GM23248 (cell line): ENCODE data around the gene ELAC2. TPM values are rescaled to one million over a fixed set of nuclear protein-coding genes. Genes with fewer than 3 reads are reported as not detected.
"Not testable (repeated sequence)": the region's sequence is repeated elsewhere in the genome, so short reads cannot be mapped to it uniquely, and the experiment has no call there.

Experiments used
- DNase-seq: peaks from one replicate; pipeline ENCODE4 v3.0.0-alpha.2; 2015
- H2AFZ ChIP-seq: fragments of 200-600 bp; sonication (generic); 2 replicates; pipeline ENCODE4 v1.6.1; 2016; ENCODE audit warnings: antibody characterized with exemption
- H3F3A ChIP-seq: fragments of 200-600 bp; sonication (generic); 2 replicates; pipeline ENCODE4 v1.6.1; 2016; ENCODE audit warnings: mild to moderate bottlenecking, antibody characterized with exemption, mixed run types; ENCODE audit not compliant: insufficient read depth
- H3K27ac ChIP-seq: fragments of 200-600 bp; sonication (generic); 2 replicates; pipeline ENCODE4 v1.5.1; 2016; ENCODE audit warnings: mild to moderate bottlenecking
- H3K27me3 ChIP-seq: fragments of 200-600 bp; sonication (generic); replicated peaks from 2 replicates; pipeline ENCODE4 v1.6.1; 2016; ENCODE audit warnings: mild to moderate bottlenecking; ENCODE audit not compliant: insufficient read depth
- H3K36me3 ChIP-seq: fragments of 200-600 bp; sonication (generic); 2 replicates; pipeline ENCODE4 v1.6.1; 2016; ENCODE audit warnings: low read depth, mild to moderate bottlenecking
- H3K4me1 ChIP-seq: fragments of 200-600 bp; sonication (generic); 2 replicates; pipeline ENCODE4 v1.6.1; 2016; ENCODE audit warnings: mild to moderate bottlenecking; ENCODE audit not compliant: insufficient read depth
- H3K4me2 ChIP-seq: fragments of 200-600 bp; sonication (generic); one replicate; pipeline ENCODE4 v1.6.1; 2016; ENCODE audit warnings: mild to moderate bottlenecking; ENCODE audit not compliant: unreplicated experiment
- H3K4me3 ChIP-seq: fragments of 200-600 bp; sonication (generic); 2 replicates; pipeline ENCODE4 v1.5.1; 2016; ENCODE audit warnings: mild to moderate bottlenecking
- H3K79me2 ChIP-seq: fragments of 200-600 bp; sonication (generic); 2 replicates; pipeline ENCODE4 v1.6.1; 2016; ENCODE audit warnings: mild to moderate bottlenecking; ENCODE audit not compliant: insufficient read depth
- H3K9ac ChIP-seq: fragments of 200-600 bp; sonication (generic); 2 replicates; pipeline ENCODE4 v1.6.1; 2016; ENCODE audit warnings: mild to moderate bottlenecking
- H3K9me2 ChIP-seq: fragments of 200-600 bp; sonication (generic); 2 replicates; pipeline ENCODE4 v1.6.1; 2016; ENCODE audit warnings: mixed run types, mild to moderate bottlenecking, moderate library complexity; ENCODE audit not compliant: insufficient read depth
- H3K9me3 ChIP-seq: fragments of 200-600 bp; sonication (generic); one replicate; pipeline ENCODE4 v1.6.1; 2017; ENCODE audit warnings: low read depth
- H4K20me1 ChIP-seq: fragments of 200-600 bp; sonication (generic); 2 replicates; pipeline ENCODE4 v1.6.0; 2016; ENCODE audit not compliant: insufficient read depth
- EZH2 ChIP-seq: fragments of 200-600 bp; sonication (generic); IDR thresholded peaks from 2 replicates; pipeline ENCODE4 v1.6.1; 2018; ENCODE audit warnings: antibody characterized with exemption, mild to moderate bottlenecking; ENCODE audit not compliant: insufficient read depth, poor library complexity, severe bottlenecking
- EZH2phosphoT487 ChIP-seq: fragments of 200-600 bp; sonication (generic); IDR thresholded peaks from 2 replicates; pipeline ENCODE4 v1.6.1; 2018; ENCODE audit warnings: antibody characterized with exemption, moderate library complexity, mild to moderate bottlenecking, low read depth; ENCODE audit not compliant: insufficient read depth
- WGBS, 2 experiments: methylation state at CpG; one replicate each; pipeline ENCODE4 v1.1.6; 2015 to 2017; ENCODE audit warnings: low lambda C conversion rate in 2 of 2, low coverage in 1 of 2; ENCODE audit errors: missing lambda C conversion rate in 2 of 2; 5-methylcytosine and 5-hydroxymethylcytosine counted together
- in situ Hi-C: fragments of 300-500 bp; cut with MboI; formaldehyde crosslinking; loops from 2 replicates; pipeline ENCODE4 v1.15.0; 2020
- polyA plus RNA-seq: library from polyadenylated mRNA; unstranded; fragments of >200 nt; fragmentation: Nextera tagmentation; extraction: Ambion mirVana; gene quantifications from 2 replicates; pipeline ENCODE4 v1.2.1, GENCODE V29; 2016
- total RNA-seq: library from RNA; depleted of rRNA; stranded (reverse); fragments of >200 nt; shearing (Covaris generic); gene quantifications from 2 replicates; pipeline ENCODE4 v1.2.3, GENCODE V29; 2014

ELAC2 gene
- total and polyA plus RNA-seq, 2 experiments from 2014 or later: 42.2 to 66.5 TPM

DNA sequence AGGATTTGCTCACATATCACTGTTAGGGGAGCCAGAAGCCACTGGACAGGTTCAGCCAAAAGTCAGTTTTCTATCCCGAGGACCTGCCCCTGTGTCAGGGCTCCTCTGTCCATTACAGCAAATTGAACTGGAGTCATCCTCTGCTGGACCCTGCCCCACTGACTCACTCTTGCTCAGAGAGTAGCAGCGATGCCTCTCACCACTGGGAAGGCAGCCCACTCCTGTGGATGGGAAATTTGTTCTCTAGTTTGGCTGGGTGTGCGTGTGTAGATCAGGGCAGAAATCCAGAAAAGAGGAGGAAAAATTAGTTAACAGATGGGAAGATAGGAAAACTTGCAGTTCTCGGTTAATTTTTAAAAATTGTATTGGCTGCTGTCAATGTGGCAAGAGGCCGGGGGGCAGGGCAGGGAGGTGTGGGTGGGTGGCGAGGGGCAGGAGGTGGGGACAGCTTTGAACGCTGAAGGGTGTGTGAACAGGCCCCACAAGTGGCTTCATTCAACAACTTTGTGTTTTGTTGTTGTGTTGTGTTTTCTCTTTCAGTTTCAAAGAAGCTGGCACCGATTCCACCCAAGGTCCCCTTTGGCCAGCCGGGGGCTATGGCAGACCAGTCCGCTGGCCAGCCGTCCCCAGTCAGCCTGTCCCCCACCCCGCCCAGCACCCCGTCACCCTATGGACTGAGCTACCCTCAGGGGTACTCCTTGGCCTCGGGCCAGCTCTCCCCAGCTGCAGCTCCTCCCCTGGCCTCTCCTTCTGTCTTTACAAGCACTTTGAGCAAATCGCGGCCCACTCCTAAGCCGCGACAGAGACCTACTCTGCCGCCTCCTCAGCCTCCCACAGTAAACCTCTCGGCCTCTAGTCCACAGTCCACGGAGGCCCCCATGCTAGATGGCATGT is 33.6 kb downstream of the ELAC2 start:
- WGBS, 2 experiments: 9 to 10% methylated on average over 16 to 21 of the region's 21 CpGs
- Histone ChIP-seq H3K4me2 (peak overlapping the region; percentile 67), H2AFZ (peak overlapping the region; percentile 77), H3K36me3 (no peaks in the 10 kb centered on the region), H3F3A (peaks cover 18% of the 10 kb centered on the region; the same call in 1 of the 2 replicates), H3K9me3 (no peaks in the 10 kb centered on the region), H3K27me3 (no peaks in the 10 kb centered on the region), H3K4me3 (peak overlapping the region; percentile 58), H3K9ac (peak overlapping the region; percentile 74), H3K79me2 (no peaks in the 10 kb centered on the region), H3K4me1 (peaks cover 24% of the 10 kb centered on the region), H3K27ac (peak overlapping the region; percentile 80), H3K9me2 (no peaks in the 10 kb centered on the region), H4K20me1 (no peaks in the 10 kb centered on the region)
- DNase-seq: peak; percentile 98
- no peak for TF ChIP-seq EZH2phosphoT487
- no peak for TF ChIP-seq EZH2
- in situ Hi-C loops: loop anchor here (25.0 kb wide), 1 partner anchor 722 kb away; no protein-coding TSS in a partner anchor

DNA sequence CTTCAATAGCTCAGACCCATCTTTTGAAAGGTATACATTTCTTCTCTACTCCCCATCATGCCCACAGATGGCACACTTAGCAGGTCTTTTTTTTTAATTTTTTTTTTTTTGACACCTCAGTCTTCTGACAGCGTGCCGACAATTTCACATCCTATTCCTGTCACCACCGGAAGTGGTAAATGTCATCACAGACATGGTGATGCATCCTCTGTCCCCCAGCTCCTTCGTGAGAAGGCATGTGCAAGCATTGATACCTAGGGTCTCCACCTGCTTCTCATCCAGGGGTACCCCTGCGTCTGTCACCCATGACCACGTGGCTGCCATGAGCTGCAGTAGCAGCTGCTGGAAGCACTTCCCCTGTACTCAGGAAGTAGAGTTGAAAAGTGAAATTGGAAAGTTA is 35.6 kb downstream of the ELAC2 start:
- Histone ChIP-seq H3K9ac (no peak overlapping the region), H3K9me2 (no peaks in the 10 kb centered on the region), H3K4me2 (no peak overlapping the region), H4K20me1 (no peaks in the 10 kb centered on the region), H3K79me2 (no peaks in the 10 kb centered on the region), H2AFZ (no peak overlapping the region), H3K4me1 (peaks cover 24% of the 10 kb centered on the region), H3K27me3 (no peaks in the 10 kb centered on the region), H3K36me3 (no peaks in the 10 kb centered on the region), H3F3A (peaks cover 18% of the 10 kb centered on the region; the same call in 1 of the 2 replicates), H3K27ac (no peak overlapping the region), H3K4me3 (no peak overlapping the region), H3K9me3 (no peaks in the 10 kb centered on the region)
- no peak for DNase-seq
- WGBS, 2 experiments: 91 to 97% methylated on average over 6 of the region's 6 CpGs
- in situ Hi-C loops: loop anchor here (25.0 kb wide), 1 partner anchor 720 kb away; no protein-coding TSS in a partner anchor
- TF ChIP-seq EZH2 (no peak), EZH2phosphoT487 (no peak)

DNA sequence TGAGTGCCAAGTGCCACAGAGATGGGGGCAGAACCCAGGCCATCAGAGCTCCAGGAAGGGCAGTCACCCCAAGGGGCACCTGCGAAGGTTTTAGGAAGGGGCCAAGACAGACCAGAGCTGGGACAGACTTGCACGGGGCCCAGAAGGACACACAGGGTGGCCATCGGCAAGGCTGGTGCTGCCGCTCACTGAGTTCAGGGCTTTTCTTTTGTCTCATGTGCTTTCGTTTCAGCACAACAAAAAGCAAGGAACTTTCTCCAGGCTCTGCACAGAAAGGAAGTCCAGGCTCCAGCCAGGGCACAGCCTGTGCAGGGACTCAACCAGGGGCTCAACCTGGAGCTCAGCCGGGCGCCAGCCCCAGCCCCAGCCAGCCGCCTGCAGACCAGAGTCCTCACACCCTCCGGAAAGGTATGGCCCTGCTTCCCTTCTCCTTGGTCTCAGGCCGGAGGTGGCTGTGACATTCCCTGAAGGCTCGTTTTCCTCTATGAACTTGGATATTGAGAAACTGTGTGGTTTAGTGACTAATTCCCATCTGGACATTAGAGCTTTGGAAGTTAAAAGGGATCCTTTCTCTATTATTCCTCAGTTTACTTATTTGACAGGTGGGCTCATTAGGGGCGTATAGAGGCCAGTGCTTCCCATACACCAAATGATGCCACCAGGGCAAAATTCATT is 37.9 kb downstream of the ELAC2 start:
- Histone ChIP-seq H3K36me3 (no peaks in the 10 kb centered on the region), H3K4me3 (no peak overlapping the region), H4K20me1 (no peaks in the 10 kb centered on the region), H3K4me2 (no peak overlapping the region), H3F3A (peaks cover 14% of the 10 kb centered on the region; the same call in 1 of the 2 replicates), H3K9ac (no peak overlapping the region), H3K4me1 (peaks cover 18% of the 10 kb centered on the region), H3K79me2 (no peaks in the 10 kb centered on the region), H3K9me3 (no peaks in the 10 kb centered on the region), H3K27ac (no peak overlapping the region), H3K9me2 (no peaks in the 10 kb centered on the region), H2AFZ (no peak overlapping the region), H3K27me3 (no peaks in the 10 kb centered on the region)
- peak; percentile 69 for DNase-seq
- TF ChIP-seq EZH2phosphoT487 (no peak), EZH2 (no peak)
- WGBS, 2 experiments: 70 to 73% methylated on average over 12 of the region's 12 CpGs
- in situ Hi-C loops: loop anchor here (25.0 kb wide), 1 partner anchor 718 kb away; no protein-coding TSS in a partner anchor

DNA sequence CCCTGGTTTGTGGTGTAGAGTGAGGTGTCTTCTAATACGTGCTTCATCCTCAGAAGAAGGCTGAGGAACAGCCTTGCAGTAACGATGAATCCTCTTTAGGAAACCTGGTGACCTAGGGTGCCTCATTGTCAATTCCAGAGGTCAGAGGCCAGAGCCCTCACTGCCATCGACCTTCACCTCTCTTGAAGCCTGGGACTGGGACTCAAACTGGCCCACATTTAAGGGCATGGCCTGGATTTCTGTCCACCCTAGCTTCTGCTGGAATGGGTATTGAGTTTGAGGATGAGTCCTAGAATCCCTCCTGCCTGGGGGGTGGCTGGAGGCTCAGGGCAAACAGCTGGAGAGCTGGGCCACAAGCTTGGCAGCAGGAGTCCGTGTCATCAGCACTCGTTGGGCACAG is 38.6 kb downstream of the ELAC2 start:
- Histone ChIP-seq H3K4me1 (peaks cover 13% of the 10 kb centered on the region), H3K36me3 (no peaks in the 10 kb centered on the region), H3K27me3 (no peaks in the 10 kb centered on the region), H3K79me2 (no peaks in the 10 kb centered on the region), H3K27ac (no peak overlapping the region), H3K4me3 (no peak overlapping the region), H3F3A (0 out of 2 replicates have a peak, but pooled peaks cover 7% of the 10 kb centered on the region), H3K4me2 (no peak overlapping the region), H2AFZ (no peak overlapping the region), H3K9ac (no peak overlapping the region), H4K20me1 (no peaks in the 10 kb centered on the region), H3K9me3 (no peaks in the 10 kb centered on the region), H3K9me2 (no peaks in the 10 kb centered on the region)
- WGBS, 2 experiments: 72 to 77% methylated on average over 5 of the region's 5 CpGs
- no peak for TF ChIP-seq EZH2phosphoT487
- no peak for TF ChIP-seq EZH2
- DNase-seq: no peak
- in situ Hi-C loops: loop anchor here (25.0 kb wide), 1 partner anchor 717 kb away; no protein-coding TSS in a partner anchor

DNA sequence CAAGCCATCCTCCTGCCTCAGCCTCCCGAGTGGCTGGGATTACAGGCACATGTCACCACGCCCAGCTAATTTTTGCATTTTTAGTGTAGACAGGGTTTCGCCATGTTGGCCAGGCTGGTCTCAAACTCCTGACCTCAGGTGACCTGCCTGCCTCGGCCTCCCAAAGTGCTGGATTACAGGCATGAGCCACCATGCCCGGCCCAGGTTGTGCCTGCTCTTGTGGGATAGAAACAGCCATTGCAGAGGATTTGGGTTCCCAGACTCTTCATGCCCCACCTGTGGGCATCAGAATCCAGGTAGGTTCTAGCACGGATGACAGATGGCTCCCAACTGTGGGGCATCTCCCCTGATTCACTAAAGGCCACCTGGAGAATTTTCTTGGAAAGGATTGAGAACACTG is 39.0 kb downstream of the ELAC2 start:
- H3K27ac ChIP-seq, H3K9ac ChIP-seq, H3K9me2 ChIP-seq, H3F3A ChIP-seq, H3K36me3 ChIP-seq, H3K79me2 ChIP-seq, DNase-seq, H4K20me1 ChIP-seq, H3K4me3 ChIP-seq, H2AFZ ChIP-seq, H3K27me3 ChIP-seq, H3K9me3 ChIP-seq, H3K4me2 ChIP-seq: not testable (repeated sequence)
- in situ Hi-C loops: loop anchor here (25.0 kb wide), 1 partner anchor 716 kb away; no protein-coding TSS in a partner anchor
- peaks cover 13% of the 10 kb centered on the region for H3K4me1 ChIP-seq
- WGBS, 2 experiments: 79 to 83% methylated on average over 6 of the region's 6 CpGs
